COR-L47 (cell line): Measurements from ENCODE around the gene GATA5.

Source experiments
- DNase-seq: peaks from one replicate; lab custom pipeline; 2025; lab: John Stamatoyannopoulos, UW

GATA5 gene

GRCh38 chr20:62452475-62453095 lies 23.2 kb downstream of the GATA5 start:
- DNase-seq: no peak

- DNase-seq: no peak
Observed at GRCh38 chr20:62451970-62452369, 23.8 kb downstream of the GATA5 start.

- DNase-seq: no peak
Observed at GRCh38 chr20:62451156-62451767, 24.5 kb downstream of the GATA5 start.

GRCh38 chr20:62449951-62450691 lies 25.7 kb downstream of the GATA5 start:
- no peak for DNase-seq

GRCh38 chr20:62448788-62449187 lies 27.0 kb downstream of the GATA5 start:
- DNase-seq: no peak

GRCh38 chr20:62448038-62448437 lies 27.8 kb downstream of the GATA5 start:
- DNase-seq: no peak

GRCh38 chr20:62446888-62447869 lies 28.6 kb downstream of the GATA5 start:
- no peak for DNase-seq

GRCh38 chr20:62446481-62446880 lies 29.3 kb downstream of the GATA5 start:
- DNase-seq: no peak

GRCh38 chr20:62445553-62446340 lies 30.0 kb downstream of the GATA5 start:
- DNase-seq: no peak

- DNase-seq: no peak
Observed at GRCh38 chr20:62444286-62444685, 31.5 kb downstream of the GATA5 start.

GRCh38 chr20:62441987-62442539 lies 33.7 kb downstream of the GATA5 start:
- DNase-seq: no peak

GRCh38 chr20:62439218-62439617 lies 36.6 kb downstream of the GATA5 start:
- no peak for DNase-seq

GRCh38 chr20:62437927-62438326 lies 37.9 kb downstream of the GATA5 start:
- peak; percentile 19 for DNase-seq

GRCh38 chr20:62437496-62437895 lies 38.3 kb downstream of the GATA5 start:
- no peak for DNase-seq

- no peak for DNase-seq
Observed at GRCh38 chr20:62436692-62437091, 39.1 kb downstream of the GATA5 start.

GRCh38 chr20:62433658-62434497 lies 41.9 kb downstream of the GATA5 start:
- no peak for DNase-seq

GRCh38 chr20:62430866-62431447 lies 44.8 kb downstream of the GATA5 start:
- no peak for DNase-seq

- no peak for DNase-seq
Observed at GRCh38 chr20:62430311-62430853, 45.4 kb downstream of the GATA5 start.
